Activated CD4-positive, alpha-beta T cell treated with anti-CD3 and anti-CD28 coated beads for 36 hours (primary cell): ENCODE results near the gene CARD19. TPM values are rescaled to one million over a fixed set of nuclear protein-coding genes. Genes with fewer than 3 reads are reported as not detected.

Experiments used
- ATAC-seq: fragments of 200-7000 bp; cut with Tn5 transposase; one replicate; pipeline ENCODE4 v1.10.0; 2021; ENCODE audit warnings: mild to moderate bottlenecking, moderate library complexity
- CTCF ChIA-PET: fragments of 350-600 bp; sonication (Branson Sonifier 250); formaldehyde crosslinking; loops from one replicate; lab custom pipeline; 2021; ENCODE audit warnings: antibody characterized with exemption; lab: Charles Lee
- POLR2A ChIA-PET: fragments of 350-600 bp; sonication (Branson Sonifier 250); formaldehyde crosslinking; loops from one replicate; lab custom pipeline; 2021; ENCODE audit warnings: antibody characterized with exemption, inconsistent platforms; lab: Charles Lee
- DNase-seq: peaks from one replicate; pipeline ENCODE4 v3.0.0-alpha.2; 2020
- H3K27ac Mint-ChIP-seq: one replicate; pipeline ENCODE4 v1.8.0; 2021; ENCODE audit warnings: mixed read lengths
- H3K27me3 Mint-ChIP-seq: one replicate; pipeline ENCODE4 v1.8.0; 2021; ENCODE audit warnings: mixed read lengths
- H3K36me3 Mint-ChIP-seq: one replicate; pipeline ENCODE4 v1.8.0; 2021; ENCODE audit warnings: low read depth, mixed read lengths
- H3K4me1 Mint-ChIP-seq: one replicate; pipeline ENCODE4 v1.8.0; 2021; ENCODE audit warnings: mixed read lengths
- H3K4me3 Mint-ChIP-seq: one replicate; pipeline ENCODE4 v1.8.0; 2021; ENCODE audit warnings: mild to moderate bottlenecking, moderate library complexity, mixed read lengths
- H3K9me3 Mint-ChIP-seq: one replicate; pipeline ENCODE4 v1.8.0; 2021; ENCODE audit warnings: low read depth, mixed read lengths
- intact Hi-C, 2 experiments: fragments of 100-400 bp; cut with DNase I in 1 of 2; cut with micrococcal nuclease in 1 of 2; formaldehyde crosslinking; loops; one replicate each; pipeline versions ENCODE4 v1.14.2 to v1.15.1; 2022 to 2024; cut with DNase I, micrococcal nuclease
- total RNA-seq, 2 experiments: library from RNA; stranded (reverse); gene quantifications; one replicate each; pipeline ENCODE4 v1.2.3, GENCODE V29; 2021

CARD19 gene
- total RNA-seq, 2 experiments from 2014 or later, result 39.6 to 44.4 TPM

DNA sequence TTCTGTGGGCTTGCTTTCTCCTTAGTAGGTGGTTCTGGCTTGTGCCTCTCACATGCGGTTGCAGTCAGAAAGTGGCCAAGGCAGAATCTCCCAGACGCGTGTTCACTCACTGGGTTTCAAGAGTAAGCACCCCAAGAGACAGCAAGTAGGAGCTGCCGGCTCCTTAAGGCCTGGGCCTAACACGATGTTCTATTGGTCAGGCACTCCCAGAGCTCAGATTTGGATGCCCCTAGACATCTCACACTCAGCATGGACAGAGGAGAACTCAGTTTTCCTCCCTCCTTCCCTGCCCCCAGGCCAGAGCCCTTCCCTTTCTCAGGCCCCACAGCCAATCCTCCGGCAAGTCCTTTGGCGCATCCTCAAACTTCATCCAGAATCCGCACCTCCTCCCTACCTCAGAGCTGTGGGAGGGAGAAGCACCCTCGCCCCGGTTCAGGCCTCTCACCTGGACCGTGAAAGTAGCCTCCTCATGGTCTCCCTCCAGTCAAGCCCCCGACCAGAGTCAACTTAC is 6.5 kb upstream of the CARD19 start:
- peaks cover 68% of the 10 kb centered on the region for H3K4me1 Mint-ChIP-seq
- intact Hi-C loops, result no loop called here
- no peak for ATAC-seq
- no peak overlapping the region for H3K4me3 Mint-ChIP-seq
- H3K27ac Mint-ChIP-seq, result peak overlapping the region; percentile 72
- peaks cover 11% of the 10 kb centered on the region for H3K9me3 Mint-ChIP-seq
- CTCF ChIA-PET, result interaction anchor here (0.6 to 1.1 kb wide), 4 partner anchors 16 to 413 kb away, joined by 3 read pairs; no protein-coding TSS in a partner anchor
- no peak for DNase-seq
- H3K27me3 Mint-ChIP-seq, result no peaks in the 10 kb centered on the region
- POLR2A ChIA-PET, result no interaction called here
- peaks cover 49% of the 10 kb centered on the region for H3K36me3 Mint-ChIP-seq

DNA sequence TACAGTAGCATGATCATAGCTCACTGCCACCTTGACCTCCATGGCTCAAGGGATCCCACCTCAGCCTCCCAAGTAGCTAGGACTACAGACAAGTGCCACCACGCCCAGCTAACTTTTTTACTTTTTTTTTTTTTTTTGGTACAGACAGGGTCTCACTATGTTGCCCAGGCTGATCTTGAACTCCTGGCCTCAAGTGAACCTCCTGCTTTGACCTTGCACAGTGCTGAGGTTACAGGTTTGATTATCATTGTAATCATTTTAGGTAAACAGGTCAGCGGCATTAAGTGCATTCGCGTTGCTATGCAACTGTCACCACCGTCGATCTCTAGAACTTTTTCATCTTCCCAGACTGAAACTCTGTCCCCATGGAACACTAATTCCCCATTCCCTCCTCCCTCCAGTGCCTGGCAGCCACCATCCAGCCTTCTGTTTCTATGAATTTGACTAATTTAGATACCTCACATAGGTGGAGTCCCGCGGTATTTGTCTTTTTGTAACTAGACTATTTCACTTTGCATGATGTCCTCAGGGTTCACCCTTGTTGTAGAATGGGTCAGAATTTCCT is 5.8 kb upstream of the CARD19 start:
- ChIA-PET POLR2A (no interaction called here), CTCF (interaction anchor here (0.9 kb wide), 1 partner anchor 53 kb away, joined by 3 read pairs; no protein-coding TSS in a partner anchor)
- intact Hi-C loops, result loop anchor here (2.0 to 10.0 kb wide), 3 partner anchors 123 to 795 kb away; partner anchors contain the start of genes BICD2 (in 1 of the 2) and IARS1 (in 1 of the 2)
- no peaks in the 10 kb centered on the region for H3K27me3 Mint-ChIP-seq
- DNase-seq (no peak), ATAC-seq (no peak)
- H3K4me1 Mint-ChIP-seq, result peaks cover 73% of the 10 kb centered on the region
- no peak overlapping the region for H3K4me3 Mint-ChIP-seq
- H3K27ac Mint-ChIP-seq, result peak overlapping the region; percentile 72
- H3K9me3 Mint-ChIP-seq, result peaks cover 11% of the 10 kb centered on the region
- peaks cover 46% of the 10 kb centered on the region for H3K36me3 Mint-ChIP-seq

DNA sequence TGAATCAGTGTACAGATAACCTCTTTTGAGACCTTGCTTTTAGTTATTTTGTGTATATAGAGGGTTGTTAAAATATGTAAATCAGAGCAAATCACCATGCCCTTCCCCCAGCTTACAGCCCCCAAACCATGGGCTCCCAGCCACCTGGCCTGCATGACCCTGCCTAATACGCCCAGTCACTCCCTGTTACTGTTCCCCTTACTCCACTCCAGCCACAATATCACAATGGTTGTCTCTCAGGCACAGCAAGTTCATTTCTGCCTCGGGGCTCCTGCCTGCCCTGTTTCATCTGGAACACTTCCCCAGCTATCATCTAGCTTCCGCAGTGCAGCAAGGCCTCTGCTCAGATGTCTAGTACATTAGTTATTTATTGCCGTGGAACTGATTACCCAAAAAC is 5.0 kb upstream of the CARD19 start:
- H3K27ac Mint-ChIP-seq, result peak overlapping the region; percentile 98
- no peak for DNase-seq
- H3K27me3 Mint-ChIP-seq, result no peaks in the 10 kb centered on the region
- intact Hi-C loops, result loop anchor here (1.0 to 10.0 kb wide), 5 partner anchors 27 to 796 kb away; partner anchors contain the start of genes BICD2 (in 1 of the 2) and IARS1 (in 1 of the 2)
- peaks cover 72% of the 10 kb centered on the region for H3K4me1 Mint-ChIP-seq
- peaks cover 38% of the 10 kb centered on the region for H3K36me3 Mint-ChIP-seq
- CTCF ChIA-PET, result interaction anchor here (0.7 to 1.8 kb wide), 4 partner anchors 17 to 35 kb away, joined by 3 to 6 read pairs (median 4); no protein-coding TSS in a partner anchor
- ATAC-seq, result no peak
- POLR2A ChIA-PET, result interaction anchor here (1.3 to 1.8 kb wide), 4 partner anchors 8 to 60 kb away, joined by 3 to 11 read pairs (median 8); no protein-coding TSS in a partner anchor
- H3K4me3 Mint-ChIP-seq, result no peak overlapping the region
- peaks cover 11% of the 10 kb centered on the region for H3K9me3 Mint-ChIP-seq

DNA sequence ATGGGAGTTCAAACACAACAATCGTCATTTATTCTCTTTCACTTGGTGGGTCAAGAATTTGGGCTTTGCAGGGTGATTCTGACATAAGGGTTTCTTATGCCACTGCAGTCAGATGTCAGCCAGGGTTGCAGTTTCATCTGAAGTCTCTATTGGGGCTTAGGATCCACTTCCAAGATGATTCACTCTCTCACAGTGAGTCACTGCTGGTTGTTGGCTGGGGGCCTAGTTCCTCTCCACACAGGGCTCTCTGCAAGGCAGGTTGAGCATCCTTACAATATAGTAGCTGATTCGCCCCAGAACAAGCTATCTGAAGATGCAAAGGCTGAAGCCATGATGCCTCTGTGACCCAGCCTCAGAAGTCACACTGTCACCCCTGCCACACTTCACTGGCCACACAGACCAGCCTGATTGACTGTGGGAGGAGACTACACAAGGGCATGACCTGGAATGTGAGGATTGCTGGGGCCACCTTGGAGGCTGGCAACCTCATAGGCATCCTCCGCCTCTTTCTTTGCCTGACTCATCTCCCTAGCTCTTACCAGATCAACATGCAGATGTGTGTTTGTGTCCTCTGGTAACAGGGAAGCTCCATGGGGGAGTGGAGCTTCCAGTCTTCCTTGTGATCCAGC is 4.5 kb upstream of the CARD19 start:
- ATAC-seq (peak; percentile 42), DNase-seq (peak; percentile 90)
- ChIA-PET POLR2A (interaction anchor here (0.6 to 1.8 kb wide), 6 partner anchors 9 to 87 kb away, joined by 3 to 11 read pairs (median 5); partner anchors contain the start of gene NINJ1), CTCF (interaction anchor here (0.6 to 1.8 kb wide), 6 partner anchors 17 to 148 kb away, joined by 3 to 6 read pairs (median 3); no protein-coding TSS in a partner anchor)
- Mint-ChIP-seq H3K4me3 (peak overlapping the region; percentile 32), H3K9me3 (peaks cover 11% of the 10 kb centered on the region), H3K27ac (peak overlapping the region; percentile 98), H3K4me1 (peaks cover 70% of the 10 kb centered on the region), H3K36me3 (peaks cover 36% of the 10 kb centered on the region), H3K27me3 (no peaks in the 10 kb centered on the region)
- intact Hi-C loops, result loop anchor here (1.0 to 10.0 kb wide), 5 partner anchors 27 to 797 kb away; partner anchors contain the start of genes BICD2 (in 1 of the 2) and IARS1 (in 1 of the 2)

DNA sequence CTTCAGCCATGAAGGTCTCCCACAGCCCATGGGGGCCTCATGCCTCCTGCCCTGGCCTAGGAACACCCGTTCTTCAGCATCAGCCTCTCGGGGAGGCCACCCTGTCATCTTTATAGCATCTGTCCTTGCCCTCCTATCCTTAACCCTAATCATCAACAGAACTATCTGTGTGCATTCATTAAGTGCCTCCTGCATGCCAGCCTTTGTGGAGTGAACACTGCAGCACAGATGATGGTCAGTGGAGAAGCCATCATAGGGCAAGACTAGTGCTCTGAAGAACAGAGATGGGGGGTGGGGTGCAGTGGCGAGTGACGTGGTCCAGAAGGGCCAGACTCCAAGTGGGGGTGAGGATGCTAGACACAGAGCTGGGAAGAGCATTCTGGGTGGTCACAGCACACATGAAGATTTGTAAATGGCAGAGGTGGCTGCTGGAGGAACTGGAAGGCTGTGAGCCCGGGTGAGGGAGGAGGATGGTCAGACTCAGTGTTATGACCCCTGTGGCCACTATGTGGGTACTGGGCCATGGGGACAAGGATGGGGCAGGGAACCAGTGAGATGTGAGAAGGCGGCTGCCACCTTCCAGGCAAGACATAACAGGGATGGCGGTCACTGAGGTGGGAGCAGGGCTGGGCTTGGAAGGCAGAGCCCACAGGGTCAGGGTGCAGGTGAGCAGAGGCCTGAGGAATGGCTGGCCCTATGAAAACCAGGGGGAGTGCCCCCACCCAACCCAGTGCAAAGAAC is 3.6 kb upstream of the CARD19 start:
- POLR2A ChIA-PET, result interaction anchor here (0.6 to 1.8 kb wide), 5 partner anchors 10 to 86 kb away, joined by 3 to 11 read pairs (median 7); no protein-coding TSS in a partner anchor
- no peak for ATAC-seq
- H3K4me3 Mint-ChIP-seq, result peak overlapping the region; percentile 32

DNA sequence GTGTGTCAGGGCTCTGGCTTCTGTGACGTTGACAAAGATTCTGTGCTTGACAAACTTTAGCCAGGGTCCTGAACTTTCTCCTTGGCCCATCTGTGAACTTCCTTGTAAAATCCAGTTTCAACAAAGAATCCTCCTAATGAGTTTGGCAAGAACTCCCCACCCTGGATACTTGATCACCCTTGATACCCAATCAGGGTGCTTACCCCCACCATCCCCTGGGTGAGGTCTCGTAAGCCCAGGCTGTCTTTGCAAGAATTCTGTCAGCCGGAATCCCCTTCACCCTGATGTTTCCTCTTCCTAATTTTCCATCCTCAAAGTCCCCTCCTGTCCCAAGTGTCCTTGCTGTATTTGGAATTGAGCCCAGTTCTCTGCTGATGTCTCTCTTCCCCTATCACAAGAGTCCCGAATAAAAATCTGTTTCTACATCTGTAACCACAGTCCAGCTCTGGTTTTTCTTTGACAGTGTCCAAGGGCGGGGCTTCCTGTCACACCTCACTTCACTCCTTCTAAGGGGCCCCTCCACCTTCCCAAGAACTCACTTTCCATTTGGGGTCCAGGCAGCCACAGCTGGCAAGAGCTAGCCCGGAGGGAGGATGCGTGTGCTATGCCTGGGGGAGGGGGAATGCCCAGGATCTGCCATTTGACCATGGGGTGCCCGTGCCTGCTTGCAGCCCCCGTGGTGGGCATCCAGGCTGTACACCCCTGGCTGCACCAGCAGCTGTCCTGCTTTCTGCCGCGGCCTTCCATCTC is 2.7 kb upstream of the CARD19 start:
- Mint-ChIP-seq H3K4me3 (peak overlapping the region; percentile 30), H3K27me3 (no peaks in the 10 kb centered on the region), H3K27ac (peak overlapping the region; percentile 98), H3K36me3 (peaks cover 32% of the 10 kb centered on the region), H3K4me1 (peaks cover 80% of the 10 kb centered on the region), H3K9me3 (peaks cover 11% of the 10 kb centered on the region)
- no peak for ATAC-seq
- intact Hi-C loops, result loop anchor here (10.0 kb wide), 2 partner anchors 329 to 799 kb away; partner anchors contain the start of genes BICD2 (in 1 of the 2) and IARS1 (in 1 of the 2)
- CTCF ChIA-PET, result interaction anchor here (0.8 to 0.9 kb wide), 2 partner anchors 32 to 35 kb away, joined by 3 read pairs; no protein-coding TSS in a partner anchor
- DNase-seq, result peak; percentile 45
- POLR2A ChIA-PET, result no interaction called here

More for the DNA sequence above, 3.6 kb upstream of the CARD19 start:
- Mint-ChIP-seq H3K27me3 (no peaks in the 10 kb centered on the region), H3K4me1 (peaks cover 71% of the 10 kb centered on the region), H3K9me3 (peaks cover 11% of the 10 kb centered on the region), H3K36me3 (peaks cover 32% of the 10 kb centered on the region), H3K27ac (peak overlapping the region; percentile 98)
- CTCF ChIA-PET, result interaction anchor here (0.6 to 1.8 kb wide), 6 partner anchors 16 to 66 kb away, joined by 3 to 6 read pairs (median 3); no protein-coding TSS in a partner anchor
- intact Hi-C loops, result loop anchor here (10.0 kb wide), 2 partner anchors 328 to 798 kb away; partner anchors contain the start of genes BICD2 (in 1 of the 2) and IARS1 (in 1 of the 2)
- DNase-seq, result no peak

DNA sequence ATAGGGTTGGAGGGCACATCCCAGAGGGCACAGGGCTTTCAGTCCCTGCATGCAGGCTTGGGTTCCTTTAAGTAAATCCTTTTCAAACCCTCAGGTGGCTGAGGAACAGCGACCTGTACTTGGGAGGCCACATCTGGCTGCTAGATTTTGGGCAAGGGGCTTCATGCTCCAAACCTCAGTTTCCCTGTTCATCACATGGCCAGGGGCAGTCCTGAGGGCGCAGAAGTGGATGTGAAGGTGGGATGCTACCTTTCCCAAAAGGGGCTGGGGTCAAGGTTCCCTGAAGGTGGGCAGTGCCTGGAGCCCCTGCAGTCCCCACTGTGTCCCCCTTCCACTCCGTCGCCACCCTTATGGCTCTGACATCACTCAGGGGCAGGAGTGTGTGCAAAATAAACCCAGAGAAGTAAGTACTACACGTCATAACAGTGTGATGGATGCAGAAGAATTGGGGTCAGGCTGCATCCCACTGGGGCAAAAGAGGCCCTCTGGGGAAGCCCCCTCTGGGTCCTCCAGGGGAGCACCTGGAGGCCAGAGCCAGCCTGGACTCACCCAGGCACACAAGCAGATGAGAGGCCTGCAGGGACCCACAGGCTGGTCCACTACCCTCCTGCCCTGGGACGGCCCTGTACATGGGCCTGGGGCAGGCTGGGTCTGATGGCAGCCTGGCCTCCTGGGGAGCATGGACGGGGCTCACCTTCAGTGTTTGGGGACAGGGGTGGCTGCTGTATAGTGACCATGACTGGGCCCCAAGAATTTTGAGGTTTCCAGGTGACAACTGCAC is 1.9 kb upstream of the CARD19 start:
- peak overlapping the region; percentile 79 for H3K4me3 Mint-ChIP-seq
- H3K9me3 Mint-ChIP-seq, result peaks cover 11% of the 10 kb centered on the region
- H3K27ac Mint-ChIP-seq, result peak overlapping the region; percentile 98
- ChIA-PET CTCF (interaction anchor here (0.8 to 1.1 kb wide), 2 partner anchors 35 to 90 kb away, joined by 3 to 6 read pairs; no protein-coding TSS in a partner anchor), POLR2A (interaction anchor here (0.5 kb wide), 1 partner anchor 33 kb away, joined by 9 read pairs; no protein-coding TSS in a partner anchor)
- no peaks in the 10 kb centered on the region for H3K27me3 Mint-ChIP-seq
- intact Hi-C loops, result loop anchor here (2.0 to 10.0 kb wide), 5 partner anchors 65 to 799 kb away; partner anchors contain the start of genes BICD2 (in 1 of the 2) and IARS1 (in 1 of the 2)
- peaks cover 25% of the 10 kb centered on the region for H3K36me3 Mint-ChIP-seq
- DNase-seq (peak; percentile 24), ATAC-seq (no peak)
- peaks cover 79% of the 10 kb centered on the region for H3K4me1 Mint-ChIP-seq

DNA sequence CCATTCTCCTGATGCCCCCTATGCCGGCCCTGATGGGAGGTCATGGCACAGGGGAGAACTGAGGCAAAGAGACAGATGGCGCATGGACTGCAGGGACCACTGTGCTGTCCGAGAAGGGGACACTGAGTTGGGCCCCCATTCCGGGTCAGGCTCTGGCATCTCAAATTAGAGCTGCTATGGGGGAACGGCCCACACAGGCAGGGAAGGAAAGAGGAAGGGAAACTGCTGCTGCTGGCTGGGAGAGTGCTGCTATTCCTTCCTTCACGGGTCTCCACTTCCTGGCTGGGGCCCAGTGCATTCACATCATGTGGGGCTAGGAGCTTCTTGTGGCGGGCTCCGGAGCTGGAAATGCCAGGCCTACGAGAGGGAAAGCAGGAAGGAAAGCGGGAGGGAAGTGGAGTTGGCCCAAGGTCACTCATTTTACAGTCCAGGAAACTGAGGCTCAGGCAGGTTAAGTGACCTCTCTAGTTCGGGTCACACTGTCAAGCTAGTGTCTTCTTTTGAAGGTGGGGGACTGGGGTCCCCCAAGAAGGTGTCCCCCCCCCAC is 1.3 kb upstream of the CARD19 start:
- peaks cover 20% of the 10 kb centered on the region for H3K36me3 Mint-ChIP-seq
- ATAC-seq (no peak), DNase-seq (peak; percentile 51)
- CTCF ChIA-PET, result interaction anchor here (0.8 to 1.1 kb wide), 2 partner anchors 35 to 91 kb away, joined by 3 to 6 read pairs; no protein-coding TSS in a partner anchor
- peak overlapping the region; percentile 98 for H3K27ac Mint-ChIP-seq
- H3K9me3 Mint-ChIP-seq, result peaks cover 9% of the 10 kb centered on the region
- peaks cover 78% of the 10 kb centered on the region for H3K4me1 Mint-ChIP-seq
- H3K27me3 Mint-ChIP-seq, result no peaks in the 10 kb centered on the region
- peak overlapping the region; percentile 79 for H3K4me3 Mint-ChIP-seq
- intact Hi-C loops, result loop anchor here (1.0 to 10.0 kb wide), 14 partner anchors 30 to 977 kb away; partner anchors contain the start of genes BICD2 (in 1 of the 2), FAM120A (in 1 of the 2), IARS1 (in 1 of the 2) and IPPK (in 1 of the 2)
- POLR2A ChIA-PET, result interaction anchor here (1.3 kb wide), 1 partner anchor 35 kb away, joined by 7 read pairs; no protein-coding TSS in a partner anchor
